Thymus (tissue), 14 donors: ENCODE data around the gene POLG. TPM values are rescaled to one million over a fixed set of nuclear protein-coding genes. Genes with fewer than 3 reads are reported as not detected.

Source experiments
- DNase-seq, 9 donors: peaks; one replicate each; pipeline ENCODE4 v3.0.0-alpha.2; 2013; ENCODE audit warnings: low spot score in 9 of 9, low read depth in 6 of 9, missing footprints in 1 of 9
- H3K27ac ChIP-seq, 2 donors: one replicate each; pipeline ENCODE4 v1.5.1; 2013; ENCODE audit warnings: control low read depth in 1 of 2, low read depth in 1 of 2, low read length in 1 of 2, mild to moderate bottlenecking in 1 of 2, moderate library complexity in 1 of 2
- H3K27me3 ChIP-seq, 2 donors: one replicate each; pipeline ENCODE4 v1.5.1; 2013; ENCODE audit warnings: low read length in 1 of 2; ENCODE audit not compliant: control insufficient read depth in 2 of 2, insufficient read depth in 1 of 2
- H3K36me3 ChIP-seq, 2 donors: one replicate each; pipeline ENCODE4 v1.5.1; 2013; ENCODE audit warnings: low read length in 1 of 2, mild to moderate bottlenecking in 1 of 2, moderate library complexity in 1 of 2; ENCODE audit not compliant: control insufficient read depth in 2 of 2, insufficient read depth in 2 of 2
- H3K4me1 ChIP-seq, 2 donors: one replicate each; pipeline ENCODE4 v1.5.1; 2013; ENCODE audit warnings: low read length in 2 of 2; ENCODE audit not compliant: control insufficient read depth in 2 of 2, insufficient read depth in 2 of 2
- H3K4me3 ChIP-seq, 2 donors: one replicate each; pipeline ENCODE4 v1.5.1; 2013; ENCODE audit warnings: low read length in 2 of 2, control low read depth in 1 of 2, mild to moderate bottlenecking in 1 of 2
- H3K9me3 ChIP-seq, 2 donors: one replicate each; pipeline ENCODE4 v1.5.1; 2013; ENCODE audit warnings: low read length in 1 of 2, mild to moderate bottlenecking in 1 of 2; ENCODE audit not compliant: control insufficient read depth in 2 of 2, insufficient read depth in 1 of 2
- WGBS: extraction: QIAGEN DNeasy Blood & Tissue Kit; methylation state at CpG from one replicate; pipeline ENCODE4 v1.1.7; 2013; 5-methylcytosine and 5-hydroxymethylcytosine counted together
- long read RNA-seq, 10 donors: transcript quantifications; one replicate each; lab custom pipeline, GENCODE V29; 2026
- polyA plus RNA-seq: library from polyadenylated mRNA; stranded (reverse); fragments of 200-250 nt; gene quantifications from one replicate; pipeline ENCODE4 v1.2.3, GENCODE V29; 2013
- total RNA-seq: library from RNA; stranded (reverse); fragments of 120-200 nt; gene quantifications from one replicate; pipeline ENCODE4 v1.2.4, GENCODE V29; 2013
- donor health status: healthy.

The POLG gene
- total RNA-seq (59.1 TPM), polyA plus RNA-seq (80.5 TPM)
- long read RNA-seq, donor 1, partial matches to known transcripts, result 0 of 3 reads
- long read RNA-seq, donor 1, other reads (novel, unspliced or antisense), result 0 of 3 reads
- long read RNA-seq, donor 2, result 0 reads
- long read RNA-seq, donor 3, full-length matches to known transcripts, result 22 of 27 reads
- long read RNA-seq, donor 3, partial matches to known transcripts, result 5 of 27 reads
- long read RNA-seq, donor 3, other reads (novel, unspliced or antisense), result 0 of 27 reads
- long read RNA-seq, donor 4, full-length matches to known transcripts, result 14 of 19 reads
- long read RNA-seq, donor 4, partial matches to known transcripts, result 5 of 19 reads
- long read RNA-seq, donor 4, other reads (novel, unspliced or antisense), result 0 of 19 reads
- long read RNA-seq, donor 5, full-length matches to known transcripts, result 21 of 65 reads
- long read RNA-seq, donor 5, partial matches to known transcripts, result 44 of 65 reads
- long read RNA-seq, donor 5, other reads (novel, unspliced or antisense), result 0 of 65 reads
- long read RNA-seq, donor 6, full-length matches to known transcripts, result 4 of 4 reads
- long read RNA-seq, donor 6, partial matches to known transcripts, result 0 of 4 reads
- long read RNA-seq, donor 6, other reads (novel, unspliced or antisense), result 0 of 4 reads
- long read RNA-seq, donor 7, full-length matches to known transcripts, result 16 of 16 reads
- long read RNA-seq, donor 7, partial matches to known transcripts, result 0 of 16 reads
- long read RNA-seq, donor 7, other reads (novel, unspliced or antisense), result 0 of 16 reads
- long read RNA-seq, donor 8, full-length matches to known transcripts, result 2 of 16 reads
- long read RNA-seq, donor 8, partial matches to known transcripts, result 14 of 16 reads
- long read RNA-seq, donor 8, other reads (novel, unspliced or antisense), result 0 of 16 reads
- long read RNA-seq, donor 9, full-length matches to known transcripts, result 12 of 12 reads
- long read RNA-seq, donor 9, partial matches to known transcripts, result 0 of 12 reads
- long read RNA-seq, donor 9, other reads (novel, unspliced or antisense), result 0 of 12 reads
- long read RNA-seq, donor 10, full-length matches to known transcripts, result 10 of 40 reads
- long read RNA-seq, donor 10, partial matches to known transcripts, result 30 of 40 reads
- long read RNA-seq, donor 10, other reads (novel, unspliced or antisense), result 0 of 40 reads

GRCh38 chr15:89334510-89335297 lies at the start of gene POLG:
Gene POLG, minus strand, starts transcription at chr15:89334824. Its CDS starts 1,070 bp downstream, at chr15:89333754.
- Histone ChIP-seq H3K27ac (peak within 1 kb of the TSS; percentile 97 to 98), H3K9me3 (no peaks in the 10 kb centered on the region), H3K27me3 (no peaks in the 10 kb centered on the region), H3K4me1 (peaks cover 42 to 66% of the 10 kb centered on the region in 2 donors), H3K36me3 (peaks cover 32 to 38% of the 10 kb centered on the region in 2 donors), H3K4me3 (peak within 1 kb of the TSS; percentile 84 to 86)
- under 1% methylated on average over 85 of the region's 85 CpGs for WGBS
- DNase-seq, result peak; percentile 97 to 99 (median 98)

- no peaks in the 10 kb centered on the region for H3K36me3 ChIP-seq
- no peak for DNase-seq
- peaks cover under 1 to 11% of the 10 kb centered on the region in 2 donors for H3K4me1 ChIP-seq
- 78% methylated on average over 3 of the region's 3 CpGs for WGBS
- H3K9me3 ChIP-seq, result peaks cover 2% of the 10 kb centered on the region in 2 donors
- peak overlapping the region in 1 of 2 donors; percentile 50 for H3K27ac ChIP-seq
- peaks cover 34 to 90% of the 10 kb centered on the region in 2 donors for H3K27me3 ChIP-seq
- no peak overlapping the region for H3K4me3 ChIP-seq
Observed at GRCh38 chr15:89384176-89384604, 49.6 kb upstream of the POLG start.

GRCh38 chr15:89383365-89384175 lies 48.9 kb upstream of the POLG start:
- 59% methylated on average over 10 of the region's 10 CpGs for WGBS
- Histone ChIP-seq H3K4me3 (no peak overlapping the region), H3K36me3 (no peaks in the 10 kb centered on the region), H3K27ac (peak overlapping the region in 1 of 2 donors; percentile 50), H3K4me1 (peaks cover 7 to 13% of the 10 kb centered on the region in 2 donors), H3K9me3 (peaks cover 2 to 7% of the 10 kb centered on the region in 2 donors), H3K27me3 (peaks cover 40 to 90% of the 10 kb centered on the region in 2 donors)
- DNase-seq, result peak in 2 of 9 donors; percentile 10 to 41

- WGBS, result 81% methylated on average over 11 of the region's 11 CpGs
- Histone ChIP-seq H3K27me3 (peaks cover 55 to 92% of the 10 kb centered on the region in 2 donors), H3K36me3 (no peaks in the 10 kb centered on the region), H3K4me3 (no peak overlapping the region), H3K4me1 (peaks cover 9 to 17% of the 10 kb centered on the region in 2 donors), H3K27ac (no peak overlapping the region), H3K9me3 (peaks cover 2 to 8% of the 10 kb centered on the region in 2 donors)
- no peak for DNase-seq
Observed at GRCh38 chr15:89381888-89382686, 47.5 kb upstream of the POLG start.

- peaks cover 63 to 96% of the 10 kb centered on the region in 2 donors for H3K27me3 ChIP-seq
- no peak for DNase-seq
- WGBS, result 77% methylated on average over 3 of the region's 3 CpGs
- peaks cover 2 to 8% of the 10 kb centered on the region in 2 donors for H3K9me3 ChIP-seq
- H3K4me3 ChIP-seq, result no peak overlapping the region
- H3K36me3 ChIP-seq, result no peaks in the 10 kb centered on the region
- no peak overlapping the region for H3K27ac ChIP-seq
- peaks cover 9 to 17% of the 10 kb centered on the region in 2 donors for H3K4me1 ChIP-seq
Observed at GRCh38 chr15:89381331-89381730, 46.7 kb upstream of the POLG start.

- no peaks in the 10 kb centered on the region for H3K36me3 ChIP-seq
- peaks cover 75 to 98% of the 10 kb centered on the region in 2 donors for H3K27me3 ChIP-seq
- DNase-seq, result no peak
- peaks cover 2 to 8% of the 10 kb centered on the region in 2 donors for H3K9me3 ChIP-seq
- H3K4me3 ChIP-seq, result no peak overlapping the region
- WGBS, result 63% methylated on average over 5 of the region's 5 CpGs
- peak overlapping the region in 1 of 2 donors; percentile 2 for H3K27ac ChIP-seq
- peaks cover 9 to 17% of the 10 kb centered on the region in 2 donors for H3K4me1 ChIP-seq
Observed at GRCh38 chr15:89379818-89380217, 45.2 kb upstream of the POLG start.

- Histone ChIP-seq H3K27ac (peak overlapping the region in 1 of 2 donors; percentile 2), H3K27me3 (peaks cover 81 to 98% of the 10 kb centered on the region in 2 donors), H3K4me1 (peaks cover 9 to 15% of the 10 kb centered on the region in 2 donors), H3K36me3 (no peaks in the 10 kb centered on the region), H3K4me3 (peak overlapping the region in 1 of 2 donors; percentile 42), H3K9me3 (peaks cover 2 to 8% of the 10 kb centered on the region in 2 donors)
- WGBS, result 20% methylated on average over 28 of the region's 28 CpGs
- no peak for DNase-seq
Observed at GRCh38 chr15:89379251-89379695, 44.6 kb upstream of the POLG start.
